ENCODE measurements around the gene CKS1B.

GRCh38 chr1:155006601-155007101, 32.2 kb downstream of the CKS1B start:
- no peak for TF ChIP-seq POLR2A (IDR thresholded peaks at IDR 0.05)
- TF ChIP-seq, protein P1, sequence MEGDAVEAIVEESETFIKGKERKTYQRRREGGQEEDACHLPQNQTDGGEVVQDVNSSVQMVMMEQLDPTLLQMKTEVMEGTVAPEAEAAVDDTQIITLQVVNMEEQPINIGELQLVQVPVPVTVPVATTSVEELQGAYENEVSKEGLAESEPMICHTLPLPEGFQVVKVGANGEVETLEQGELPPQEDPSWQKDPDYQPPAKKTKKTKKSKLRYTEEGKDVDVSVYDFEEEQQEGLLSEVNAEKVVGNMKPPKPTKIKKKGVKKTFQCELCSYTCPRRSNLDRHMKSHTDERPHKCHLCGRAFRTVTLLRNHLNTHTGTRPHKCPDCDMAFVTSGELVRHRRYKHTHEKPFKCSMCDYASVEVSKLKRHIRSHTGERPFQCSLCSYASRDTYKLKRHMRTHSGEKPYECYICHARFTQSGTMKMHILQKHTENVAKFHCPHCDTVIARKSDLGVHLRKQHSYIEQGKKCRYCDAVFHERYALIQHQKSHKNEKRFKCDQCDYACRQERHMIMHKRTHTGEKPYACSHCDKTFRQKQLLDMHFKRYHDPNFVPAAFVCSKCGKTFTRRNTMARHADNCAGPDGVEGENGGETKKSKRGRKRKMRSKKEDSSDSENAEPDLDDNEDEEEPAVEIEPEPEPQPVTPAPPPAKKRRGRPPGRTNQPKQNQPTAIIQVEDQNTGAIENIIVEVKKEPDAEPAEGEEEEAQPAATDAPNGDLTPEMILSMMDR (IDR thresholded peaks at IDR 0.05) = no peak
